PFSK-1 (cell line): Measurements from ENCODE around the gene SLC18A2.

Source experiments
- FOXP2 ChIP-seq: optimal IDR thresholded peaks from 2 replicates; pipeline ENCODE3; 2011; ENCODE audit warnings: borderline replicate concordance, control low read depth, inconsistent platforms; ENCODE audit not compliant: insufficient read depth; ENCODE audit errors: extremely low read length, extremely low read depth
- POLR2AphosphoS5 ChIP-seq: IDR thresholded peaks from 2 replicates; pipeline ENCODE4 v1.6.1; 2012; ENCODE audit warnings: low read depth, mild to moderate bottlenecking, control low read depth, low read length, moderate library complexity
- REST ChIP-seq, 2 experiments: IDR thresholded peaks; 2 replicates each; pipeline versions ENCODE4 v1.6.1 to v1.8.0; 2011 to 2012; ENCODE audit warnings: low read depth in 2 of 2, low read length in 2 of 2, control low read depth in 1 of 2, inconsistent platforms in 1 of 2, mild to moderate bottlenecking in 1 of 2, moderate library complexity in 1 of 2; ENCODE audit not compliant: insufficient read depth in 1 of 2
- SIN3A ChIP-seq: IDR thresholded peaks from 2 replicates; pipeline ENCODE4 v1.6.1; 2012; ENCODE audit warnings: mild to moderate bottlenecking, low read length, moderate library complexity, borderline replicate concordance; ENCODE audit not compliant: insufficient read depth
- TAF1 ChIP-seq: IDR thresholded peaks from 2 replicates; pipeline ENCODE4 v1.6.1; 2012; ENCODE audit warnings: low read length, control low read depth, borderline replicate concordance; ENCODE audit not compliant: insufficient read depth

Gene SLC18A2

DNA sequence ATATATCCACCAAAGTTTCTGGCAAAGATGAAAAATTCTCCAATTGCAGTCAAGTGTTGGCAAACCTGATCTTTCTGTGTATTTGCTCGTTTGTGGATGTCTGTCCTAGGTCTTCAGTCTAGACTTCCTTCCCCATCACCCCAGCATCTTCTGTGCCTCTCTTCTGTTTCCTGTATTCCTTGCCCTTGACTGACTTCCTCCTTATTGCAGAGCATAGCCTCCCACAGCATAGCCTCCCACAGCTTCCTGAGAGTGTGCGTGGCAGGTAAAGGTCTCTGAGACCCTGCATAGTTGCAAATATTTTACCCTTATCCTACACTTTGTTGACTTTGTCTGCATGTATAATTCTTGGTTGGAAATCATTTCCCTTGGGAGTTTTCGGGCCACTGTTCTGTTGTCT is 18.4 kb downstream of the SLC18A2 start:
- no peak for TF ChIP-seq TAF1
- no peak for TF ChIP-seq SIN3A
- no peak for TF ChIP-seq POLR2AphosphoS5
- no peak for TF ChIP-seq REST (IDR thresholded peaks at IDR 0.05; ENCODE audit: insufficient read depth in 1 of 2, low read depth in 2 of 2, low read length in 2 of 2)
- no peak for TF ChIP-seq FOXP2

DNA sequence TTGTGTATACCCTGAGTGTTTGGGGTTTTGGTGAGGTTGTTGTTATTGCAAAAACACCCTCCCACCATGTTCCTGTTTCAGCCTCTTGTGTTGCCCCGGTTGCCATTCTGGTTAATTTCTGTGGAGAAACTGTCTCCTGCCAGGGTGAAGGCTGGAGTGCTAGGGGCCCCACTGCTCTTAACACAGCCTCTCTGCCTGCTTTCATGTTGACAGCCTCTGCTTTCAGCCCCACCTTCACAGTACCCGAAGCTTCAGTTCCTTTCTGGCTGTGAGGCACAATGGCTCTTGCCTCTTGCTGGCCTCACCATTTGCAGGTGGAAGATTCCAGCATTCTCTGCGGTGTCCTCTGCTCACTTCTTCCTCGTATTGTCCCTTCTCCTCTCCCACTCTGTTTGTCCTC is 19.2 kb downstream of the SLC18A2 start:
- TF ChIP-seq REST (IDR thresholded peaks at IDR 0.05; ENCODE audit: insufficient read depth in 1 of 2, low read depth in 2 of 2, low read length in 2 of 2) (no peak), FOXP2 (no peak), POLR2AphosphoS5 (no peak), SIN3A (no peak), TAF1 (no peak)

GRCh38 chr10:117261501-117261900 is 20.6 kb downstream of the SLC18A2 start:
- TF ChIP-seq TAF1 (no peak), SIN3A (no peak), REST (IDR thresholded peaks at IDR 0.05; ENCODE audit: insufficient read depth in 1 of 2, low read depth in 2 of 2, low read length in 2 of 2) (no peak), FOXP2 (no peak), POLR2AphosphoS5 (no peak)

DNA sequence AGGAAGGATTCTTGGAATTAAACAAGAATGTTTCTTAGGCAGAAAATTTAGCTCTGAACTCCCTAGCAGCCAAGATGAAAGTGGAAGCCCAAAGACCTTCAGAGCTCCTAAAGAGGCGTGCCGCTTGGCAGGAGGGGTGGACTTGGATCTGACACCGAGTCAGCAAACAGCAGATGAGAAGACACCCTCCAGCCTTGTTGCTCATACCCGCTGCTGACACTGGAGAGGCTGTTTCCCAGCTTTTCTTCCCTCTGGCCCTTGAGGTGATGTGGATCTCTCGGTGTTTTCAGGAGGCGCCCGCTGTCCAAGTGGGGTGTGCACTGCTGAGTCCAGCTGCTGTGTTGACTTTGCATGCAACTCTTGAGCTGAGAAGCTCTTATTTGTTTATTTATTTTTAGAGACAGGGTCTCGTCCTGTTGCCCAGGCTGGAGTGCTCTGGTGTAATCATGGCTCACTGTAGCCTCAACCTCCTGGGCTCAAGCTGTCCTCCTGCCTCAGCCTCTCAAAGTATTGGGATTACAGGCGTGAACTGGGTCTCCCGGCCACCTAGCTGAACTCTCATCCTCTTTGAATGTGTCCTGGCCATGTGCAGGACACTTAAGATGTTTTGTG is 21.5 kb downstream of the SLC18A2 start:
- TF ChIP-seq REST (IDR thresholded peaks at IDR 0.05; ENCODE audit: insufficient read depth in 1 of 2, low read depth in 2 of 2, low read length in 2 of 2) (no peak), POLR2AphosphoS5 (no peak), TAF1 (no peak), SIN3A (no peak), FOXP2 (no peak)
